GM19372 (cell line): ENCODE measurements around the gene PLPPR1.
"Not testable (repeated sequence)": the region's sequence is repeated elsewhere in the genome, so short reads cannot be mapped to it uniquely, and the experiment has no call there.

Source experiments
- ATAC-seq: cut with Tn5 transposase; IDR thresholded peaks from one replicate; pipeline ENCODE4 v1.9.1; 2021; ENCODE audit warnings: mild to moderate bottlenecking, low read depth, moderate library complexity; ENCODE audit not compliant: unreplicated experiment

PLPPR1 gene

DNA sequence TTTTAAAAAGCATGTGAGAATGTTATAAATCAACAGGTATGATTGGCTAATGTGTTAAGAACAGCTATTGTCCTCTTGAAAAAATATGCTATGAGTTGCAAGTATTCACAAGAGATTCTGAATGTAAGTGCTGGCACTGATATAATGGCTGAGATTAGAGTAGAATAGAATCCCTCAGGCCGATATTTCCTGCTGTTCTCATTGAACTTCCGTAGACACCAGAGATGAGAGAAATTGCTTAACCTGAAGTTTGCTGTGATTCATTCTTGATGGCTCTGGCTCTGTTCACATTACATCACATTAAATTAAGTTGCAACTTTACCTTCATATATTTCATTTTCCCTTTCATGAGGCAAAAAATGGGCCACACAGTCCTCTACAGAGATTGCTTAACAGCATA lies 241.8 kb downstream of the PLPPR1 start:
- ATAC-seq = no peak

DNA sequence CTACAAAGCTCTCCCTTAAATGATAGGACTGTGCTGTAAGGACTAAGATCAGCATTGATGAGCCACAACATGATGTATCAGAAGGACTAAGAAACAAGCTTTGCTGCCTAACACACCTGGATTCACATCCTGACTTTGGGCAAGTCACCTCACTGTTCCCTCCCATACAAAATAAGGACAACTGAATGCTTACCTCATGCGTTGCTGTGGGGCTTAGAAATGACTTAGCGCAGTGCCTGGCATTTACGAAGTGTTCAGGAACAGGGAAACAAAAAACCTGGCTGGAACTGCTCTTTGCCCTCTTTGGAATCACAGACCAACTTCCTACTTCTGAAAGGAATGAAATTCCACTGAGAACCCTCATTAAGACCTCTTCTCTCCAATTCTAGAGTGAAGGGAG lies 242.6 kb downstream of the PLPPR1 start:
- no peak for ATAC-seq

DNA sequence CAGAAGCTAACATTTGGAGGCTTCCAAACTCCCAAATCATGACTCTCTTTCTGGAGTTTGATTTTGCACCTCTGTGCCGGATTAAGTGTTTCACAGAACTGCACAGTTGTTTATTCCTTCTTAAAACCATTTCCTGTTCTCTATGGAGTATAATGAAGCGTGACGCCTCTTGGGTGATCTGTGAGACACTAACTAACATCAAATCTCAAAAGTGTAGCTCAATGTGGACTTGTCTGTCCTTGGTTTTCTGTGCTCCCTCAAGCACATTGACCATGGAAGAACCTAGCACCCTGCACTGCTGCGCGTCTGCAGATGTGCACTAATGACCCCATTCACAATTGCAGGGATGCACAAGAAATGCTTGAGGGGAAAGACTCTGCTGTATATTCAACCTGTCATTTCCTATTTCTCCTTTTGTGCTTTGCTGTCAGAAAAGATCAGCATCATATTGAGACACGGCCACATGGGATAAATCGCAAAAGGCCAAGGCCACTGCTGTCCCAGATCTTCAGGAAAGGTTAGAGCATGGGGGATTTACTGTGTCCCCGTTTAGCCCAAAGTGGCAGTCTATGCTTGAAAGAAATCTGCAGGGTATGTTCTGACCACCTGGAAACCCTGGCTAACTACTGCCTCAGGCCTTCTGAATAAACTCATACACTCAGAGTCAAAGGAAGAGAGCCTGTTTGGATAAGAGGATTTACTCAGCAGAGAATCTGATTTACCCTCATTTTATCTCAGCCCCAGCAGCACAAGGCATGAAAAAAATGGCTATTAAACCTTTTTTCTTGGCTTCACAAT lies 246.6 kb downstream of the PLPPR1 start:
- no peak for ATAC-seq

DNA sequence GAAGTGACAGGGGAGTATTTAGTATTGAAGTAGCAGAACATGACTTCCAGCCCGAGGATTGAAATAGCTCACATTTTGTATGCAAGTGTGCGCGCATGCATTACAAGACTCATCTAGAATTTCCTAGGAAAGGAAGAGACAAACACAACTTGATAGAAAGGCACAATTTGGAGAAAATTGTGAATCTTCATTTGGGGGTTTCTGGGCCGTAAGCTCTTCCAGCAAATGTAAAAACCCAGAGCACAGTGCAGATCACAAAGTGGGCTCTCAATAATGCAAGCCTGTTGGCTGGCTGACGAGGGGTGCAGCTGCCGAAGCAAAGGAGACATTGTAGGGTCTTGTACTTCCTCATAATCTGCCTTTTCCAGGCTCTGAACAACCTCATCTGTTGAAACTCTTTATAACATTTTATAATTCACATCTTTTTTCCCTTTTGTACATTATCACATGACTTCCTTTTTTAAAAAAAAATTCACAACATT lies 247.3 kb downstream of the PLPPR1 start:
- no peak for ATAC-seq

DNA sequence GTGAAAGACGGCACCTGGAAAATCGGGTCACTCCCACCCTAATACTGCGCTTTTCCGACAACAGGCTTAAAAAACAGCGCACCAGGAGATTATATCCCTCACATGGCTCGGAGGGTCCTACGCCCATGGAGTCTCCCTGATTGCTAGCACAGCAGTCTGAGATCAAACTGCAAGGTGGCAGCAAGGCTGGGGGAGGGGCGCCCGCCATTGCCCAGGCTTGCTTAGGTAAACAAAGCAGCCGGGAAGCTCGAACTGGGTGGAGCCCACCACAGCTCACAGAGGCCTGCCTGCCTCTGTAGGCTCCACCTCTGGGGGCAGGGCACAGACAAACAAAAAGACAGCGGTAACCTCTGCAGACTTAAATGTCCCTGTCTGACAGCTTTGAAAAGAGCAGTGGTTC lies 262.5 kb downstream of the PLPPR1 start:
- ATAC-seq = not testable (repeated sequence)

DNA sequence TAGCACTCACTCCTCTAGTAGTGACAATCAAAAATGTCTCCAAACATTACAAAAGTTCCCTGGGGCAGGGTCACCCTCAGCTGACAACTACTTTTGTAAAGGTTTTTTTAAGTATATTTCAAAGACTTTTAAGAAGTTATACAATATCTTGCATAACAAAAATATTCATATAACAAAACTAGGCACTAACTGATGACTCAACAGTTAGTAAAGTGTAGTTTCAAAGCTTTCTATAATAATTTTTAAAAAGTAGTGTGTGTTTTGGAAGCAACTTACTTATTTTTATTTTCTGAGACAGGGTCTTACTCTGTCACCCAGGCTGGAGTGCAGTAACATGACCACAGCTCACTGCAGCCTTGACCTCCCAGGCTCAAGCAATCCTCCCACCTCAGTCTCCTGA lies 271.4 kb downstream of the PLPPR1 start:
- no peak for ATAC-seq

DNA sequence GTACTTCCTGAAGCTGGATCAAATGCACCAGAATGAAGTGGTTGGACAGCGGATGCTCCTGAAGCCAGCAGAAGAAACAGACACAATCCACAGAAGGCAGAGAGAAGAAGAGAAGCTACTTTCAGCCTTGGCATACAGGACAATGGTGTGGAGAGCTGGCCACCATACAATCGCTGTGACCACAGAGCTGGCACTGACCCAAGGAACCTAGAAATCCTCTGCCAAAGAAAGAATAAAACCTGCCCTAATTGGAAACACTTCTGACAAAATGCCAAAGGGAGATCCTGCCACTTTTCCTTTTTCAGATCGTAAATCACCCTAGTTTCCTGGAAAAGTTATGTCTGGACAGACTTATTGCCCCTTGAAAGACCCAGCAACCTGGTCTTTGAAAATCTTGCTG lies 278.5 kb downstream of the PLPPR1 start:
- no peak for ATAC-seq

DNA sequence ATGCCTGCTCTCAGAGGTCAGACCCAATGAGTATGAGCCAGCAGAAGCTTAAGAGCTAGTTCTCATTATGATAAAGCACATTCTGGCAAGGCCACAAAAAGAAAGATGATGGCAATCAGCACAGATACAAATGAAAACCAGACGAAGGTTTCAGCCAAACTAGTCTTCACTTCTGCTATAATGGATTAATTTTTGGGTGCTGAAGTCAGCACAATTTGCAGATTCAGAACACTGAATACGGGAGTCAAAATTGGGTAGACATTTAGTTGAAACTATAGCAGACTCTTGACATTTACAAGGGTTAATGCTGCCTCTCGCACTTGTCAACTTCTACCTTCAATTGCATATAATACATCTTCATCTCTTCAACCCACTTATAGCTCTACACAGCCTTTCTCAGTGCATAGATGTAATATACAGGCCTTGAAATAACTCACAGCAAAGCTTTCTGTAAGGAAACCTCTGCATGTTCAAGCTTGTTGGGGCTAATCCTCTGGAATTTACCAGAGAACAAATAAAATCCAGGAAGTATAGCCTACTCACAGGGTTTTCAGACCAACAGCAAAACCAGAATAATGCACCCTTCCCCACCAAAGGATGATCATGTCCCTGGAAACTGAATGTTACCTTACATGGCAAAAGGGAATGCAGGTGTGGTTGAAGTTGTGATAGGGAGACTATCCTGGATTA lies 279.1 kb downstream of the PLPPR1 start:
- no peak for ATAC-seq

DNA sequence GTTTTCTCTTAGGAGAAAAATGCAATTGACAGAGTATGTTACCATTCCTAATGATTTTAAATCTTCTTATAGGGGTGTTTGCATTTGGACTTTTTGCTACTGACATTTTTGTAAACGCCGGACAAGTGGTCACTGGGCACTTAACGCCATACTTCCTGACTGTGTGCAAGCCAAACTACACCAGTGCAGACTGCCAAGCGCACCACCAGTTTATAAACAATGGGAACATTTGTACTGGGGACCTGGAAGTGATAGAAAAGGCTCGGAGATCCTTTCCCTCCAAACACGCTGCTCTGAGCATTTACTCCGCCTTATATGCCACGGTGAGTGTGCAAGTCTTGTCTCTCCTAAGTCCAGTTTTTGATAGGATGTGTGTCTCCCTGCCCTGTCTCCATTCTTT lies 280.6 kb downstream of the PLPPR1 start:
- no peak for ATAC-seq

DNA sequence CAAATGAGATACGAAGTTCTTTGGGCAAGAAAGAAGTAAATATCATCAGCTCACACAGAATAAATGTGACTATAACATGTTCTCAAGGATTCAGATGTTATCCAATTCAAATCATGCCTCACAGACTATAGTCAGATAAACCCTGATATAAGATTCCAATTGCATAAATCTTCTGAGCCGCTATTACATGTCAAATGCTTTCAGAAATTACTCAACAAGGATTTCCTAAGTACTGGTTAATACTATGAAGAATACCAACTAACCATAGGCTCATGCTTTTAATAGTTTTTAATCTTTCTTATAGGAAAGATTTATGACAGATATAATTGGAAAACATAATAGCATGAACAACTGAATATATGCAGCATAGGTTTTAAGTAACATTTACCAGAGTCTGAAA lies 282.7 kb downstream of the PLPPR1 start:
- no peak for ATAC-seq

DNA sequence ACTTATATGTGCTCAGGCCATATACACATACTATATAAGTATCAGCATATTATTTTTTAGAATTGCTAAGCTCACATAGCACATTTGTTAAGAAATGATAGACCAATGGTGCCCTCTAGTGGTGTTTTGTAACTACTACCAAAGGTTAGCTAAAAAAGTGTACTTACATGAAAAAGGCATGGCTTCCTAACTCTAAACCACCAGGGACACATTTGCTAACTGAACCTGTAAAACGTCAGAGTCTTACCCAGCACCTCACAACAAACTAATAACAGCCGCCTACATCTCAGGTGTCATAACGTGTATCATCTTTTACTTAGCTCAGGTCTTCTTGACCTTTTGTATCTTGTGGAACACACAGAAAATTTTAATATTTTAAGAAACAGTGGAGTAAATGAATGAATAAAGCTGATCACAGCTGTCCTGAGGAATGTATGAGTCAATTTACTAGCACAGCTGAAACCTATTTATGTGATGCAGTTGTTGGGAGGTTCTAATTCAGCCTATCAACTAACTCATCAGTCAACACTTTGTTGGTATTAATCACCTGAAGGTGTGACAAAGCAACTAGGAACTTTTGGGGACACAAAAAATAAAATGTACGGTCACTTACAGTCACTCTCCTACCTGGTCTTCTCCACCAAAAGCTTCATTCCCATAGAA lies 283.4 kb downstream of the PLPPR1 start:
- ATAC-seq = peak; percentile 88

DNA sequence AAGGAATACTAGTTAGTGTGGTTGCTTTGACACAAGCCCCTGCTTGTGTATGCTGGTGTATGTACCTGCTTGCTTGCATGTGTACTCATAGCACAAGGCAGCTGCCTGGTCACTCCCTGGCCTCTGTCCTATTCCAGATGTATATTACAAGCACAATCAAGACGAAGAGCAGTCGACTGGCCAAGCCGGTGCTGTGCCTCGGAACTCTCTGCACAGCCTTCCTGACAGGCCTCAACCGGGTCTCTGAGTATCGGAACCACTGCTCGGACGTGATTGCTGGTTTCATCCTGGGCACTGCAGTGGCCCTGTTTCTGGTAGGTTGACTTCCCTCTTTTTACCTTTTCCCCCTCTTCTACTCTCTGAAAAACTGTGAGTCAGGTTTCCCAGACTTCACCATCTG lies 284.1 kb downstream of the PLPPR1 start:
- no peak for ATAC-seq

DNA sequence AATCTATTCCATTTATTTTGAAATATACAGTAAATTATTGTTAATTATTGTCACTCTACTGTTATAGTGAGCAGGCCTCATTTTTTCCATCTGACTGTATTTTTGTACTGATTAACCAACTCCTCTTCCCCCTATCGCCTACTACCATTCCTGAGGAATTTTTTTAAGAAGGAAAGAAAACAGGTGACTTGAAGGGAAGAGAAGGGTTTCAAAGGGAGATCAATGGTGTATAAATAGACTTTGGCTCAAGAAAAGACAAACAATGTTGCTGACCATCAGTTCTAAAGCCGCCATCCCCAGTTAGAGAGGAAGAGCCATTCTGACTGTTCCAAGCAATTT lies 286.6 kb downstream of the PLPPR1 start:
- no peak for ATAC-seq

DNA sequence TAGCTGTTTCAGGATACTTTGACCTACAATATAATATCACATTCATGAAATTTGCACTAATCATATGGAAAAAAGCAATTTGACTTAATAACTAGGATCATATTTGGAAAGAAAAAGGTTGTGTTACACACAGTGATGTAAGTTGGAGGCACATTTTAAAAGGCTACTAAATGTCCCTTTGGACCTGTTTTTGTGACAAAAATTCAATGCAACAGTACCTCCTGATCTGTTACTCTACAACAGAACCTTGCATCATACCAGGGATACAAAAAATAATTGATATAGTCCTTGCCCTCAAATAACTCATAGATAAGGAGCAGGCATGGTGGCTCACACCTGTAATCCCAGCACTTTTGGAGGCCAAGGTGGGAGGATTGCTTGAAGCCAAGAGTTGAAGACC lies 289.2 kb downstream of the PLPPR1 start:
- ATAC-seq = no peak

DNA sequence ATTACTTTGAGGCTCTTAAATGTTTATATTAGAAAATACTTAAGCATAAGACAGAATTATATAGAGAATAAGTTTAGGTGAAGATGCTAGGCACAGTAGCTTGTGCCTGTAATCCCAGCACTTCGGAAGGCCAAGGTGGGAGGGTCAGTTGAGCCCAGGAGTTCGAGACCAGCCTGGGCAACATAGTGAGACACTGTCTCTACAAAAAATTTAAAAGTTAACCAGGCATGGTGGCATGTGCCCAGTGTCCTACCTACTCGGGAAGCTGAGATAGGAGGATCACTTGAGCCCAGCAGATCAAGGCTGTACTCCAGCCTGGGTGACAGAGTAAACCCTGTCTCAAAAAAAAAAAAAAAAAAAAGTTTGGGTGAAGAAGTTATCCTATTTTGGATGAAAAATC lies 294.6 kb downstream of the PLPPR1 start:
- ATAC-seq = no peak

DNA sequence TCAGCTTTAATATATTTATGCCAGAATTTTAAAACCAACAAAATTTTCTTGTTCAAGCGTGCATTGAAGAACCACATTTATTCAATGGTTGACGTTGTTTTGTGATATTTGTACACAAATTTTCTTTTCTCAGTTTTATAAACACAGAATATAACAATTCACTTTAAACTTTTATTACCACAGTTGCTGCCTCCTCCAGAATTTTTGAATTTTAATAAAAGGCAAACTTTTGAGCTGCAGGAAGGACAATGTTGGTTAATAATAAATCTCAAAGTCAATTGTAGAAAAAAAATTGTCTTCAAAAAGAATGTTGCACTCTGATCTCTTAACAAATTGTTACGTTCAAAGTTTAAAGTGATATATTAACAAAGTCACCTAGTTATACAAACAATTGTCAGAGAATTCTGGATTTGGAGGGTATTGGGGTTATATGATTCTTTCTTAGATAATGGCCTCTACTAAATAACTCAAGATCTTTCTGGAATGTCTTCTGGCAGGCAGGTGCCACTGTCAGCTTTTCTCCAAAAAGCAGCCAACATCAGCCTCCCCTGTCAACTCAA lies 295.8 kb downstream of the PLPPR1 start:
- no peak for ATAC-seq

DNA sequence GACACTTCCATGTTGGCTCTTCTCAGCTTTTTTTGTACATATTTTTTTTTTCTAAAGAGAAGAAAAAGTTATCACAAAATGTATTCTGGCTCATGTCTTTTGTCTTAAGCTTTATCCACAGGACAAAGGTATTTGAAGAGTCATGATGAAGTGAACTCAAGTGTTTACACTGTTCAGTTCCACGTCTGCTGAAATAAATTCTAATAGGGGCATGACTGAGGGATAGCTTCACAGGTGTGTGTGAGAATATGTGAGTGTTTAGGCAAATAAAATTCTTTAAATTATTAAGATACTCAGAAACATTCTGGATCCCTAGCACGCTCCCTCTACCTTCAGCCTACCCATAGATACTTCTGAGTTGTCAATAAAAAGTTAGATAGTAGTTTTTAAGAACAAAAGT lies 296.5 kb downstream of the PLPPR1 start:
- ATAC-seq = no peak

DNA sequence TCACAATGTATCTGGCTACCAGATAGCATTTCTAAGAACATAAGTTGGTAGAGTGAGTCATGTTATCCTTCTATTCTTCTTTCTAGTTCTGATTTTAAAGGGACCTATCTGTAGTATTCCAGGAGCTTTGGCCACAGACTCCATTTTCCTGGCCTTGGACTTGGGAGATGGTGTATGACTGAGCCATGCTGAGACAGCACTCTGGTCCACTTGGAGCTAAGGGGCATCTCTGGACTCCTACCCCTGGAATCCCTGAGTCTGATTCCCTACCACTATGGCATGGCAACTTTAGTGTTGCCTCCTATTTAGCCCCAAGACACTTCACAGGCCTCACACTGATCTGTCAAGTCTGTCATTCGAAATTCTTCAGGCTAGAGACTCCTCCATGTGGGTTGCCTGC lies 297.5 kb downstream of the PLPPR1 start:
- no peak for ATAC-seq

DNA sequence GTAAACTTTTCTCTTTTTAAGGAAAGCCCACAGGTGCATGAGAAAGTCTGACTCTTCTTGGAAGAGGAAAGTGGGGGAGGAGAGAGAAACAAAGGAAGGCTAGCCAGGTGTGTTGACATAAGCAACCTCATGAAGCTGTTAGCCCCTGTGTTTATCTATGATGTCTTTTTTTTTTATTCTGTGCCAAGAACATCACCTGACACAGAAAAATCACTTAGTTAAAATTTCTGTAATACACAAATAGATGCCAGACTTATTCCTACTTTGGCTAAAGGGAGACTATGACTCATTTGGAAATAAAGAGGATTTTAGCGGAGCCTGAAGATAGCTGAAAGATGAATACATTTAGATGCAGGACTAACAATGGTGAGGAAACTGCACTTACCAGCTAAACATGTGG lies 298.0 kb downstream of the PLPPR1 start:
- ATAC-seq = no peak

DNA sequence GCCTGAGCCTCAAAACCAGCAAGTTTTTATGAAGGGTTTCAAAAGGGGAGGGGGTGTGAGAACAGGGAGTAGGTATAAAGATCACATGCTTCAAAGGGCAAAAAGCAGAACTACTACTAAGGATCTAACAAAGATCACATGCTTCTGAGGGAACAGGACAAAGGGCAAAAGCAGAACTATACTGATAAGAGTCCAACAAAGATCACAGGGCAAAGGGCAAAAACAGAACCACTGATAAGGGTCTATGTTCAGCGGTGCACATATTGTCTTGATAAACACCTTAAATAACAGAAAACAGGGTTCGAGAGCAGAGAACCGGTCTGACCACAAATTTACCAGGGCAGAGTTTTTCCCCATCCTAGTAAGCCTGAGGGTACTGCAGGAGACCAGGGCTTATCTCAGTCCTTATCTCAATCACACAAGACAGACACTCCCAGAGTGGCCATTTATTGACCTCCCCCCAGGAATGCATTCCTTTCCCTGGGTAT lies 298.9 kb downstream of the PLPPR1 start:
- ATAC-seq = not testable (repeated sequence)

DNA sequence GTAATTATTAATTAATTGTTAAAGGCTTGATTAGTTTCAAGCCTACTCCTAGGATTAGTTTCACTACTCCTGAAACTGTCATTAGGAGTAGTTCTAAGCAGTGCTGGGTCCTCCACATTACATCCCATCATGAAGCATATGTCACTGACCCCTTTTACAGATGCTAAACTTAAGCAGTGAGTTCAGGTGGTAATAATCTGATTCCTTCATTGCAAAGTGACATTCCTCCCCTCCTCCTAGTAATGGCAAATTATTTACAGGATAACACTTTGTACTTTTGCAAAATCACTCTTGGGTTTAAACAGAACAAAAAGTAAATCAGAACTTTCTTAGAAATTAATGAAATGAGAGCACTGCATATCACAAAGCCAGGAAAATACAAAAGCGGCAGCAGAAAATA lies 303.8 kb downstream of the PLPPR1 start:
- no peak for ATAC-seq
